SU-DHL-6 (cell line): ENCODE data around the gene NDUFS8.

ENCODE experiments used
- EZH2phosphoT487 ChIP-seq: fragments of 200-600 bp; sonication (generic), shearing (Covaris generic); conservative IDR thresholded peaks from 2 replicates; pipeline ENCODE4 v1.6.1; 2018; ENCODE audit warnings: mild to moderate bottlenecking, antibody characterized with exemption, low read length, moderate library complexity, mixed read lengths
- TF ChIP-seq, protein P1 (sequence below): fragments of 200-600 bp; sonication (generic); IDR thresholded peaks from one replicate; pipeline ENCODE4 v1.5.1; 2017; ENCODE audit warnings: antibody characterized with exemption, mild to moderate bottlenecking, low read length, moderate library complexity; ENCODE audit not compliant: insufficient read depth, poor library complexity, severe bottlenecking

- TF ChIP-seq, protein P1, sequence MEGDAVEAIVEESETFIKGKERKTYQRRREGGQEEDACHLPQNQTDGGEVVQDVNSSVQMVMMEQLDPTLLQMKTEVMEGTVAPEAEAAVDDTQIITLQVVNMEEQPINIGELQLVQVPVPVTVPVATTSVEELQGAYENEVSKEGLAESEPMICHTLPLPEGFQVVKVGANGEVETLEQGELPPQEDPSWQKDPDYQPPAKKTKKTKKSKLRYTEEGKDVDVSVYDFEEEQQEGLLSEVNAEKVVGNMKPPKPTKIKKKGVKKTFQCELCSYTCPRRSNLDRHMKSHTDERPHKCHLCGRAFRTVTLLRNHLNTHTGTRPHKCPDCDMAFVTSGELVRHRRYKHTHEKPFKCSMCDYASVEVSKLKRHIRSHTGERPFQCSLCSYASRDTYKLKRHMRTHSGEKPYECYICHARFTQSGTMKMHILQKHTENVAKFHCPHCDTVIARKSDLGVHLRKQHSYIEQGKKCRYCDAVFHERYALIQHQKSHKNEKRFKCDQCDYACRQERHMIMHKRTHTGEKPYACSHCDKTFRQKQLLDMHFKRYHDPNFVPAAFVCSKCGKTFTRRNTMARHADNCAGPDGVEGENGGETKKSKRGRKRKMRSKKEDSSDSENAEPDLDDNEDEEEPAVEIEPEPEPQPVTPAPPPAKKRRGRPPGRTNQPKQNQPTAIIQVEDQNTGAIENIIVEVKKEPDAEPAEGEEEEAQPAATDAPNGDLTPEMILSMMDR, result no peak
- TF ChIP-seq EZH2phosphoT487, result no peak
These were observed 3.9 kb upstream of the NDUFS8 start for GRCh38 chr11:68026391-68027105.
